Endothelial cell of umbilical vein (primary cell): ENCODE measurements around the gene KHDRBS1. TPM values are rescaled to one million over a fixed set of nuclear protein-coding genes. Genes with fewer than 3 reads are reported as not detected.

Experiments
- BruUV-seq: library from RNA; stranded (reverse); fragments of 400-500 nt; replicated peaks from 2 replicates; lab custom pipeline; 2021; lab: Mats Ljungman, UMichigan
- CTCF ChIA-PET: fragments of 300-600, 350-600 bp; sonication (Branson Sonifier 250); formaldehyde crosslinking; loops from one replicate; lab custom pipeline; 2021; ENCODE audit warnings: antibody characterized with exemption, inconsistent platforms; lab: Charles Lee
- POLR2A ChIA-PET: fragments of 300-600, 350-600 bp; sonication (Branson Sonifier 250); formaldehyde crosslinking; loops from one replicate; lab custom pipeline; 2021; ENCODE audit warnings: antibody characterized with exemption, inconsistent platforms; lab: Charles Lee
- DNase-seq: peaks from one replicate; pipeline ENCODE4 v3.0.0-alpha.2; 2011; ENCODE audit warnings: low read depth, low spot score
- FAIRE-seq: peaks from 2 replicates; lab custom pipeline; 2011; peaks lifted over from hg19 to GRCh38; lab: Jason Lieb, UNC
- H2AFZ ChIP-seq: 2 replicates; pipeline ENCODE4 v1.6.0; 2012; ENCODE audit warnings: low read depth, low read length, control low read depth, inconsistent platforms
- H3K27ac ChIP-seq: 2 replicates; pipeline ENCODE4 v1.5.1; 2011; ENCODE audit warnings: low read depth, mild to moderate bottlenecking, control low read depth, low read length, moderate library complexity; ENCODE audit not compliant: insufficient read depth
- H3K27me3 ChIP-seq, 2 experiments: 2 replicates each; pipeline versions ENCODE4 v1.6.0 to v1.6.1; 2011; ENCODE audit warnings: low read length in 2 of 2, mixed read lengths in 1 of 2; ENCODE audit not compliant: control insufficient read depth in 2 of 2, insufficient read depth in 2 of 2
- H3K36me3 ChIP-seq, 2 experiments: 2 replicates in 1 of 2; 3 replicates in 1 of 2; pipeline ENCODE4 v1.5.1; 2011; ENCODE audit warnings: low read length in 2 of 2, mild to moderate bottlenecking in 1 of 2, moderate library complexity in 1 of 2; ENCODE audit not compliant: control insufficient read depth in 2 of 2, insufficient read depth in 2 of 2; ENCODE audit errors: extremely low read depth in 1 of 2
- H3K4me1 ChIP-seq: 3 replicates; pipeline ENCODE4 v1.5.1; 2011; ENCODE audit warnings: mild to moderate bottlenecking, low read length; ENCODE audit not compliant: control insufficient read depth, insufficient read depth; ENCODE audit errors: extremely low read depth
- H3K4me2 ChIP-seq: 2 replicates; pipeline ENCODE4 v1.6.1; 2011; ENCODE audit warnings: low read length, control low read depth, mixed read lengths; ENCODE audit not compliant: insufficient read depth
- H3K4me3 ChIP-seq, 3 experiments: fragments of 200-600 bp in 1 of 3; sonication (generic), shearing (Covaris generic) in 1 of 3; replicated peaks in 1 of 3; 2 replicates each; pipeline ENCODE4 v1.5.1; 2011 to 2016; ENCODE audit warnings: control low read depth in 3 of 3, low read length in 3 of 3, mild to moderate bottlenecking in 2 of 3, inconsistent platforms in 1 of 3, low read depth in 1 of 3, moderate library complexity in 1 of 3; ENCODE audit not compliant: insufficient read depth in 1 of 3
- H3K79me2 ChIP-seq: 2 replicates; pipeline ENCODE4 v1.6.0; 2012; ENCODE audit warnings: low read length, inconsistent platforms; ENCODE audit not compliant: control insufficient read depth, insufficient read depth
- H3K9ac ChIP-seq: replicated peaks from 2 replicates; pipeline ENCODE3; 2011; ENCODE audit warnings: low read length, control low read depth; ENCODE audit not compliant: insufficient read depth; ENCODE audit errors: extremely low read depth
- H3K9me1 ChIP-seq: replicated peaks from 3 replicates; pipeline ENCODE4 v1.6.0; 2011; ENCODE audit warnings: mild to moderate bottlenecking, low read length; ENCODE audit not compliant: control insufficient read depth, insufficient read depth; ENCODE audit errors: extremely low read depth
- H3K9me3 ChIP-seq: replicated peaks from 2 replicates; pipeline ENCODE4 v1.5.1; 2012; ENCODE audit warnings: low read length, inconsistent platforms; ENCODE audit not compliant: control insufficient read depth, insufficient read depth
- H4K20me1 ChIP-seq: replicated peaks from 2 replicates; pipeline ENCODE3; 2011; ENCODE audit warnings: mild to moderate bottlenecking, low read length; ENCODE audit not compliant: control insufficient read depth, insufficient read depth; ENCODE audit errors: extremely low read depth
- FOS ChIP-seq: IDR thresholded peaks from 2 replicates; pipeline ENCODE4 v1.6.1; 2011; ENCODE audit warnings: mild to moderate bottlenecking, low read length, moderate library complexity, borderline replicate concordance; ENCODE audit not compliant: insufficient read depth
- JUN ChIP-seq: IDR thresholded peaks from 2 replicates; pipeline ENCODE4 v1.6.1; 2011; ENCODE audit warnings: borderline replicate concordance, low read depth; ENCODE audit not compliant: insufficient read length, insufficient read depth
- MAX ChIP-seq: IDR thresholded peaks from 2 replicates; pipeline ENCODE4 v1.6.1; 2011; ENCODE audit not compliant: insufficient read depth, insufficient read length
- POLR2AphosphoS5 ChIP-seq: IDR thresholded peaks from 2 replicates; pipeline ENCODE4 v1.6.1; 2012; ENCODE audit warnings: low read depth, mild to moderate bottlenecking, control low read depth, low read length, moderate library complexity; ENCODE audit not compliant: insufficient read depth
- dilution Hi-C: fragments of 300-500 bp; cut with MboI; formaldehyde crosslinking; loops from one replicate; pipeline ENCODE4 v1.15.0; 2019; ENCODE audit warnings: low sequenced_read_pairs; ENCODE audit not compliant: extremely low pct_ligation_motif_present
- intact Hi-C: fragments of 100-400 bp; cut with micrococcal nuclease; formaldehyde crosslinking; loops from one replicate; pipeline ENCODE4 v1.10.0; 2022
- polyA plus RNA-seq, 4 experiments: library from polyadenylated mRNA; depleted of rRNA in 3 of 4; stranded (reverse) in 3 of 4; unstranded in 1 of 4; fragments of >200 nt; gene quantifications; 2 replicates each; pipeline versions ENCODE4 v1.2.1 to v1.2.3, GENCODE V29; 2011 to 2012; ENCODE audit warnings: missing spikeins in 1 of 4
- total RNA-seq: library from RNA; stranded (reverse); gene quantifications from 2 replicates; pipeline ENCODE4 v1.2.3, GENCODE V29; 2021

KHDRBS1 gene
- total and polyA plus RNA-seq, 2 donors (not counting 3 experiments of a cell fraction or from before 2014, with no cell fraction given) = 43.4 to 194 TPM

- intact Hi-C loops (no loop called here), dilution Hi-C loops (no loop called here)
- no TSS peak for BruUV-seq
- Histone ChIP-seq H3K4me1 (peaks cover 16% of the 10 kb centered on the region), H2AFZ (no peak overlapping the region), H3K4me2 (no peak overlapping the region), H3K9me1 (no peaks in the 10 kb centered on the region), H3K9me3 (no peaks in the 10 kb centered on the region), H3K27ac (no peak overlapping the region), H3K9ac (no peak overlapping the region), H3K36me3 (no peaks in the 10 kb centered on the region), H4K20me1 (no peaks in the 10 kb centered on the region), H3K27me3 (no peaks in the 10 kb centered on the region), H3K4me3 (no peak overlapping the region), H3K79me2 (no peaks in the 10 kb centered on the region)
- POLR2A ChIA-PET = no interaction called here
- FAIRE-seq (no peak), DNase-seq (no peak)
- CTCF ChIA-PET = interaction anchor here (1.0 to 1.8 kb wide), 2 partner anchors 17 to 23 kb away, joined by 3 to 5 read pairs; no protein-coding TSS in a partner anchor
- TF ChIP-seq FOS = no peak
- no peak for TF ChIP-seq POLR2AphosphoS5
- TF ChIP-seq JUN = no peak
Observed at GRCh38 chr1:31980835-31981455, 32.7 kb upstream of the KHDRBS1 start.

GRCh38 chr1:31981456-31981839 lies 32.2 kb upstream of the KHDRBS1 start:
- BruUV-seq = no TSS peak
- no peak for FAIRE-seq
- intact Hi-C loops = no loop called here

More at GRCh38 chr1:31981456-31981839, 32.2 kb upstream of the KHDRBS1 start:
- Histone ChIP-seq H3K9me3 (no peaks in the 10 kb centered on the region), H3K27ac (no peak overlapping the region), H2AFZ (no peak overlapping the region), H3K36me3 (no peaks in the 10 kb centered on the region), H3K4me3 (no peak overlapping the region), H4K20me1 (no peaks in the 10 kb centered on the region), H3K27me3 (no peaks in the 10 kb centered on the region), H3K79me2 (no peaks in the 10 kb centered on the region), H3K9ac (no peak overlapping the region), H3K9me1 (no peaks in the 10 kb centered on the region), H3K4me1 (peaks cover 16% of the 10 kb centered on the region), H3K4me2 (no peak overlapping the region)
- TF ChIP-seq FOS (no peak), MAX (no peak)
- POLR2A ChIA-PET = no interaction called here
- dilution Hi-C loops = no loop called here
- no peak for DNase-seq
- CTCF ChIA-PET = interaction anchor here (0.5 to 1.8 kb wide), 4 partner anchors 17 to 137 kb away, joined by 3 to 5 read pairs (median 4); no protein-coding TSS in a partner anchor
